GM12865 (cell line): ENCODE measurements around the gene GALNT9.
"Not testable (repeated sequence)": the region's sequence is repeated elsewhere in the genome, so short reads cannot be mapped to it uniquely, and the experiment has no call there.

Experiments used
- DNase-seq: peaks from one replicate; pipeline ENCODE4 v3.0.0; 2010; ENCODE audit warnings: low read depth
- H3K4me3 ChIP-seq: 2 replicates; pipeline ENCODE4 v1.5.1; 2011; ENCODE audit warnings: mild to moderate bottlenecking, low read depth, low read length, control low read depth
- TF ChIP-seq, protein P1 (sequence below): IDR thresholded peaks from 2 replicates; pipeline ENCODE4 v1.5.1; 2011; ENCODE audit warnings: low read length, control low read depth, low read depth, inconsistent platforms; ENCODE audit not compliant: insufficient read depth; ENCODE audit errors: missing control alignments

GALNT9 gene

DNA sequence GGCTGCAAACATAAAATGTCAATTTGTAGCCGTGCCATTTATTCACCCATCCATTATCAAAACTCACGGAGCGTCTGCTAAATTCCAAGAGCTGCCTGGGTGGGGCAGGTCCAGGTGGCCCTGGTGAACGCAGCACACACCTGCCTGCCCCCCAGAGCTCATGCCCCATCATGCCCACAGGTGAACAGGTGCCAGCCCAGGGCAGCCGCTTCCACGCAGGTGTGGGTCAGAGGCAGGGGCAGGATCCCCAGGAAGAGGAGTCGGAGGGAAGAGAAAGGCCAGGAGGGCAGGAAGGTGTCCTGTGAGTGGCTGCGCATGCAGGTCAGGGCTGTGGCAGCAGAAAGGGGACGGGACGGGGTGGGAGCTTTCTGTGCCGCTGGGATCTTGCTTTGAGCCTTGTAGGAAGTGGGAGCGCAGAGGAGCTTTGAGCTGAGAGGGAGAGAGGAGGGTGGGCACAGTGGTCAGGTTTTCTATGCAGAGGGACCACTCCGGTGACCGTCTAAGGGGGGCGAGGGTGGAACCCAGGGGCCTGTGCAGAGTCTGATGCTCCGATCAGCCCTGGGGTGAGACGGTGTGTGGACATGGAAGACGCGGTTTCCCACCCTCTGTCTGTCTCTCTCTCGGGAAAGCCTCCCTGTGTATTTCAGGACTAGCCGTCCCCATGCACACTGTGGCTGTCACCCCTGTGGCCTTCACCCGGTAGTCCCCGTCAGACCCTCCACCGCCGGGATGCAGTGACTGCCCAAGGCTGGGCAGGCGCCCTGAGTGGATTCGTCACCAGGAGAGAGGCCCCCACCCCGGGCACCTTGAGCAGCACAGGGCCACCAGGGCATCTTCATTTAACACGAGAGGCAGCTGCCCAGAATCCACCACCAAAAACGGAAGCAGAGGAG is 26.7 kb downstream of the GALNT9 start:
- DNase-seq = no peak
- H3K4me3 ChIP-seq = no peak overlapping the region
- TF ChIP-seq, protein P1, sequence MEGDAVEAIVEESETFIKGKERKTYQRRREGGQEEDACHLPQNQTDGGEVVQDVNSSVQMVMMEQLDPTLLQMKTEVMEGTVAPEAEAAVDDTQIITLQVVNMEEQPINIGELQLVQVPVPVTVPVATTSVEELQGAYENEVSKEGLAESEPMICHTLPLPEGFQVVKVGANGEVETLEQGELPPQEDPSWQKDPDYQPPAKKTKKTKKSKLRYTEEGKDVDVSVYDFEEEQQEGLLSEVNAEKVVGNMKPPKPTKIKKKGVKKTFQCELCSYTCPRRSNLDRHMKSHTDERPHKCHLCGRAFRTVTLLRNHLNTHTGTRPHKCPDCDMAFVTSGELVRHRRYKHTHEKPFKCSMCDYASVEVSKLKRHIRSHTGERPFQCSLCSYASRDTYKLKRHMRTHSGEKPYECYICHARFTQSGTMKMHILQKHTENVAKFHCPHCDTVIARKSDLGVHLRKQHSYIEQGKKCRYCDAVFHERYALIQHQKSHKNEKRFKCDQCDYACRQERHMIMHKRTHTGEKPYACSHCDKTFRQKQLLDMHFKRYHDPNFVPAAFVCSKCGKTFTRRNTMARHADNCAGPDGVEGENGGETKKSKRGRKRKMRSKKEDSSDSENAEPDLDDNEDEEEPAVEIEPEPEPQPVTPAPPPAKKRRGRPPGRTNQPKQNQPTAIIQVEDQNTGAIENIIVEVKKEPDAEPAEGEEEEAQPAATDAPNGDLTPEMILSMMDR = no peak

DNA sequence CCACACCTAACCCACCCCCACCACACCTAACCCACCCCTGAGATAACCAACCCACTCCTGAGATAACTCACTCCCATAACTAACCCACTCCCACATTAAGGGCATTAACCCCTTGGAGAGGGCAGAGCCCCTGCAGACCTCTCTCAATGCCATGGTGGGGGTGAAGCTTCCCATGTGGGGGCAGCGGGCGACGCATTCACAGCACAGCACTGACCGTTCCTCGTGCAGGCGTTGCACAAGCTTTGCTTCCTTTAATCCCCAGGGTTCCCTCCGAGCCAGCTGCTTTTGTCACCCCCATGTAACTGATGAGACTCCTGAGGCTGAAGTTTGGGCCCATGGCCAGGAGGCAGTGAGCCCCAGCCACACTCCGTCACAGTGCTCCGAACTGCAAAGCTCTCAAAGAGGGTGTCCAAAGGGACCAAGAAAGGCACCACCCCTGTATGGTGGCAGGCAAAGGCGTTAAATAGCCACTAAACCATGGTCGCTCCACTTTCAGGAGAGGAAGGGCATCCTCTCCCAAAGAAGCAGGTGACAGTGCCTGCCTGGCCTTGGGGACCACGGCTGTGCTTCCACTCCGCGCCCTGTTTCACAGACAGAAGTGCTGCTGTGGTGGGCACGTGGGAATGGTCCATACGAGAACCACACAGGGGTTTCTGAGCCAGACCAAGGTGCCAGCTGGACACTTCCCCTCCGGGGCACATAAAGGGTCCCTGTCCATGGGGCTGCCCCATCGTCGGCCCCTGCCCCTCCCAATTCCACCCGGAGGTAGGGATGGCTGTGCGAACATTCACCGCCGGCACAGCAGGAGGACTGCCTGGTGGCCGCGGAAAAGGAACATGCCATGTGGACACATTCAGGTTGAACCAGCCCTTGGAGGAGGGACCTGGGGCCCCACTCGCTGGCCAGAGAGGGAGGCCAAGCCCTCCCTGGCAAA is 28.3 kb downstream of the GALNT9 start:
- no peak overlapping the region for H3K4me3 ChIP-seq
- TF ChIP-seq, protein P1 = no peak
- no peak for DNase-seq

DNA sequence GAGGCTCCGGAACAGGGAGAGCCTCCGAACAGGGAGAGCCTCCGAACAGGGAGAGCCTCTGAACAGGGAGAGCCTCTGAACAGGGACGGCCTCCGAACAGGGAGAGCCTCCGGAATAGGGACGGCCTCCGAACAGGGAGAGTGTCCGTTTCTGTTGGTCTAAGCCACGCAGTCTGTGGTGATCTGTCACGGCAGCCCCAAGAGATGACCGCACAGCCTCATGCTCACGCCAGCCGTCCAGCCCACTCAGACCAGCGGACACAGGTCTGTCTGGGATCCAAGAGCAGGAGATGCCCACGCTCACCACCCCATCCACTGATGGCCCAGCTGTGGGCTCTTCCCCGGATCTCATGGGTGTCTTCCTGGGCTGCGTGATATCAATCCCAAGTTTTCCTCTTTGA is 33.3 kb downstream of the GALNT9 start:
- TF ChIP-seq, protein P1 = no peak
- no peak overlapping the region for H3K4me3 ChIP-seq
- no peak for DNase-seq

DNA sequence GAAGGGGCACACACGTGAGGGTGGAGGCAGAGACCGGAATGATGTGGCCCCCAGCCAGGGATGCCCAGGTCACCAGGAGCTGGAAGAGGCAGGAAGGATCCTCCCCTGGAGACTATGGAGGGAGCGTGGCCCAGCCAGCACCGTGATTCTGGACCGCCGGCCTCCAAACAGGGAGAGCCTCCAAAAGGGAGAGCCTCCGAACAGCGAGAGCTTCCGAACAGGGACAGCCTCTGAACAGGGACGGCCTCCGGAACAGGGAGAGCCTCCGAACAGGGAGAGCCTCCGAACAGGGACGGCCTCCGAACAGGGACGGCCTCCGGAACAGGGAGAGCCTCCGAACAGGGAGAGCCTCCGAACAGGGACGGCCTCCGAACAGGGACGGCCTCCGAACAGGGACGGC is 33.8 kb downstream of the GALNT9 start:
- not testable (repeated sequence) for H3K4me3 ChIP-seq, DNase-seq

DNA sequence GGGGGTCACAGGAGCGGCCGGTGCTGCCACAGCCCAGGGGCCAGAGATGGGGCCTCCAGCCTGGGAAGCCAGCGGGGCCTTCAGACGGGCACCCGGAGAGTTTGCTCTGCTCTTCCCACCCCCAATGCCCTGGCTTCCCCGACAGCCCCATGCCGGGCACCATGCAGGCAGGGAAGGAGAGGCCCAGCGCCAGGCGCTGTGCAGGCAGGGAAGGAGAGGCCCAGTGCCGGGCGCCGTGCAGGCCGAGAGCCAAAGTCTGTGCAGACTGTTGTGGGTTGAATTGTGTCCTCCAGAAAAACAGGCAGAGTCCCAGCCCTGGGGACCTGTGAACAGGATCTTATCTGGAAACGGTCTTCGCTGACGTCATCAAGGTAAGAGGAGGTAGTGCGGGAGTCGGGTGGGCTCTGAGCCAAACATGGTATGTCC is 34.3 kb downstream of the GALNT9 start:
- no peak overlapping the region for H3K4me3 ChIP-seq
- TF ChIP-seq, protein P1 = no peak
- no peak for DNase-seq

DNA sequence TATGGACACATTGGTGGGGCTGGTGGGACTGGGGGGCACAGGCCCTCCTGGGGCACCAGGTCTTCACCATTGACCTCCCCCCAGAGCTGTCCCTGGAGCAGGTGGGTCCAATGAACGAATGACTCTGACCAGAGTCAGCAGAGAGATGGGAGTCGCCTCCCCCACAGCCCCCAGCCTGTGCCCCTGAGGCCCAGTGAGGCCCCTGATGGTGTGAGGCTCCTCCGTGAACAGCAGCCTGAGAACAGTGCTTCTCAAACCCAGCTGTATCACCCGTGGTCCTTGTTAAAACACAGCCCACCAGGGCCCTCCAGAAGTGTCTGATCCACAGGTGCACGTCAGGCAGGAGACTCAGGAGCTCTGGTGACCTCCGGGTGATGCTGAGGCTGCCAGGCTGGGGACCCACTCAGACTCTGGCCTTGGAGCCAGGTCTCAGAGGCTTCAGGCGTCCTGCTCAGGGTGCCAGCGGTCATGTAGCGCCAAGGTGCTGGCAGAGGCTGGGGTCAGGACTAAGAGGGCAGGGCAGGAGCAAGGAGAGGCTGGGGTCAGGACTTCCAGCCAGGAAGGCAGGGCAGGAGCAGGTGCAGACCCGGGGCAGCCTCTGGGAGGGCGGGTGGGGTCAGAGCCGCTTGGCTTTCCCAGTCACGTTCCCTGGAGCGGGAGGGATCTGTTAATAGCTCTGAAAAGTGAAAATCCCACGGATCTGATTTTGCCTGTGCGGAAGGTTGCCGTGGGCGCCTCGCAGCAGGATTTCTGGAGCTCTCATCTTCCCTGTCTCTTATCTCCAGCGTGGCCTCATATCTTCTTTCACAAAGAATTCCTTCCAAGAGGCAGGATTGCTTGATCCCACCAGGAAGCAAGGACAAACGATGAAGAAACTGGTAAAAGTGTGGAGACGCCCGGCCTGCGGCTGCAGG is 35.0 kb downstream of the GALNT9 start:
- H3K4me3 ChIP-seq = no peak overlapping the region
- TF ChIP-seq, protein P1 = no peak
- no peak for DNase-seq
